KMS-11 (cell line): ENCODE measurements around the gene TRIO.

ENCODE experiments used
- H2AFZ ChIP-seq: fragments of 200-600 bp; sonication (generic); 2 replicates; pipeline ENCODE4 v1.6.1; 2016; ENCODE audit warnings: antibody characterized with exemption, mixed run types, low read depth
- H3K27ac ChIP-seq: fragments of 200-600 bp; sonication (generic); 2 replicates; pipeline ENCODE4 v1.6.1; 2016; ENCODE audit warnings: mild to moderate bottlenecking, mixed run types
- H3K27me3 ChIP-seq: fragments of 200-600 bp; sonication (generic); 2 replicates; pipeline ENCODE4 v1.6.1; 2017; ENCODE audit warnings: mild to moderate bottlenecking, low read depth, mixed run types, moderate library complexity; ENCODE audit not compliant: insufficient read depth
- H3K36me3 ChIP-seq: fragments of 200-600 bp; sonication (generic); 2 replicates; pipeline ENCODE4 v1.6.1; 2017; ENCODE audit warnings: mild to moderate bottlenecking, mixed run types; ENCODE audit not compliant: insufficient read depth
- H3K4me1 ChIP-seq: fragments of 200-600 bp; sonication (generic); 2 replicates; pipeline ENCODE4 v1.6.1; 2016; ENCODE audit warnings: mild to moderate bottlenecking, low read depth, mixed run types; ENCODE audit not compliant: poor library complexity, severe bottlenecking
- H3K4me2 ChIP-seq: fragments of 200-600 bp; sonication (generic); 2 replicates; pipeline ENCODE4 v1.7.0; 2016; ENCODE audit warnings: mild to moderate bottlenecking, mixed run types
- H3K4me3 ChIP-seq: fragments of 200-600 bp; sonication (generic); IDR thresholded peaks from 2 replicates; pipeline ENCODE4 v1.6.1; 2017; ENCODE audit warnings: low read depth, low read length, mixed read lengths; ENCODE audit not compliant: insufficient read depth
- H3K79me2 ChIP-seq: fragments of 200-600 bp; sonication (generic); 2 replicates; pipeline ENCODE4 v1.6.1; 2016; ENCODE audit warnings: low read depth, mixed run types; ENCODE audit not compliant: insufficient read depth
- H3K9ac ChIP-seq: fragments of 200-600 bp; sonication (generic); 2 replicates; pipeline ENCODE4 v1.6.1; 2016; ENCODE audit warnings: mild to moderate bottlenecking, mixed run types
- H4K20me1 ChIP-seq: fragments of 200-600 bp; sonication (generic); 2 replicates; pipeline ENCODE4 v1.6.1; 2016; ENCODE audit warnings: mild to moderate bottlenecking, mixed run types; ENCODE audit not compliant: insufficient read depth
- TF ChIP-seq, protein P1 (sequence below): fragments of 200-600 bp; sonication (generic); conservative IDR thresholded peaks from 2 replicates; pipeline ENCODE4 v1.6.1; 2017; ENCODE audit warnings: low read depth, mild to moderate bottlenecking, antibody characterized with exemption, low read length, moderate library complexity, mixed read lengths

TRIO gene

DNA sequence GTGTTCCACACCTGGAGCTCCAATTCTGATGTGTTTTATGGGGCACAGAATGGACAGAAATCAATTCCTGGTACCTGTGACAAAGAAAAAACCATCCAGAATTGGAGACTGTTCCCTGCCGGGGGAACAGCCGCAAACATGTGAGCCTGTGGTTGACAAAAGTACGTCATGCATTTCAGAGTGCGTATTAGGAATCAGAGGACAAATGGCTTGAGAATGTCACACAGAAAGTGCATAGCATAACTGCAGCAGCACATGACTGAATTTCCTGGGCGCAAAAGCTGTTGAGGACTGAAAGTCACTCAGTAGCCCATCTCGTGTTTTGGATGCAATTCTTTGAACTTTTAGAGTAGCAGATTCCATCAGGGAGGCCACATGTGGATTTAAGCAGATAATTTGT lies 85.1 kb downstream of the TRIO start:
- no peak overlapping the region for H3K9ac ChIP-seq
- H3K36me3 ChIP-seq, result no peaks in the 10 kb centered on the region
- TF ChIP-seq, protein P1, sequence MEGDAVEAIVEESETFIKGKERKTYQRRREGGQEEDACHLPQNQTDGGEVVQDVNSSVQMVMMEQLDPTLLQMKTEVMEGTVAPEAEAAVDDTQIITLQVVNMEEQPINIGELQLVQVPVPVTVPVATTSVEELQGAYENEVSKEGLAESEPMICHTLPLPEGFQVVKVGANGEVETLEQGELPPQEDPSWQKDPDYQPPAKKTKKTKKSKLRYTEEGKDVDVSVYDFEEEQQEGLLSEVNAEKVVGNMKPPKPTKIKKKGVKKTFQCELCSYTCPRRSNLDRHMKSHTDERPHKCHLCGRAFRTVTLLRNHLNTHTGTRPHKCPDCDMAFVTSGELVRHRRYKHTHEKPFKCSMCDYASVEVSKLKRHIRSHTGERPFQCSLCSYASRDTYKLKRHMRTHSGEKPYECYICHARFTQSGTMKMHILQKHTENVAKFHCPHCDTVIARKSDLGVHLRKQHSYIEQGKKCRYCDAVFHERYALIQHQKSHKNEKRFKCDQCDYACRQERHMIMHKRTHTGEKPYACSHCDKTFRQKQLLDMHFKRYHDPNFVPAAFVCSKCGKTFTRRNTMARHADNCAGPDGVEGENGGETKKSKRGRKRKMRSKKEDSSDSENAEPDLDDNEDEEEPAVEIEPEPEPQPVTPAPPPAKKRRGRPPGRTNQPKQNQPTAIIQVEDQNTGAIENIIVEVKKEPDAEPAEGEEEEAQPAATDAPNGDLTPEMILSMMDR, result no peak
- no peak overlapping the region for H2AFZ ChIP-seq
- H3K27me3 ChIP-seq, result no peaks in the 10 kb centered on the region
- H3K79me2 ChIP-seq, result peaks cover 88% of the 10 kb centered on the region
- no peaks in the 10 kb centered on the region for H4K20me1 ChIP-seq
- no peak overlapping the region for H3K4me3 ChIP-seq
- H3K4me2 ChIP-seq, result peak overlapping the region; percentile 38; the same call in 1 of the 2 replicates
- H3K4me1 ChIP-seq, result peaks cover 45% of the 10 kb centered on the region
- H3K27ac ChIP-seq, result no peak overlapping the region

GRCh38 chr5:14229181-14229580 lies 86.0 kb downstream of the TRIO start:
- Histone ChIP-seq H2AFZ (no peak overlapping the region), H3K4me1 (peaks cover 50% of the 10 kb centered on the region), H3K4me2 (peak overlapping the region; percentile 23; the same call in 1 of the 2 replicates), H3K36me3 (no peaks in the 10 kb centered on the region), H3K27ac (peak overlapping the region; percentile 19; the same call in 1 of the 2 replicates), H3K4me3 (no peak overlapping the region), H3K79me2 (peaks cover 91% of the 10 kb centered on the region), H3K27me3 (no peaks in the 10 kb centered on the region), H4K20me1 (no peaks in the 10 kb centered on the region), H3K9ac (no peak overlapping the region)
- TF ChIP-seq, protein P1, result no peak

DNA sequence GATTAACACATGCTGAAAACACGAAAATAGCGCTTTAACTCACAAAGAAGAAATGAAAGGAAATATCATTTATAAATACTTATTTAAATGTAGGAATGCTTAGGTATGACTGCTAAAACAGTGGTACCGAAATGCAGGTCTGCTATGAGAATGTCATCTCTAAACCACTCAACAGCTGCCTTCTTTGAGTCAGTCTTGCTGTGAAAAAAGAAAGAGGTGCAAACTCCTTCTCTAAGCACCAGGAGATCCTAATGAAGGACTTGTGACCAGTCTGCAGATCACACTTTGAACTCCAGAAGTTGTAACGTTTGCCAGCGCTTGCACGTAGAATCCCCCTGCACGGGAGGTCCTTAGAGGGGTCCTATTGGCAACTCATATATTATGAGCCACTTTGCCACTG lies 86.6 kb downstream of the TRIO start:
- TF ChIP-seq, protein P1, result no peak
- Histone ChIP-seq H3K36me3 (no peaks in the 10 kb centered on the region), H4K20me1 (no peaks in the 10 kb centered on the region), H3K4me1 (peaks cover 53% of the 10 kb centered on the region), H3K4me2 (peak overlapping the region; percentile 23; the same call in 1 of the 2 replicates), H3K79me2 (peaks cover 91% of the 10 kb centered on the region), H3K27ac (peak overlapping the region; percentile 19; the same call in 1 of the 2 replicates), H3K27me3 (no peaks in the 10 kb centered on the region), H3K9ac (no peak overlapping the region), H2AFZ (no peak overlapping the region), H3K4me3 (no peak overlapping the region)

GRCh38 chr5:14231156-14231555 lies 88.0 kb downstream of the TRIO start:
- Histone ChIP-seq H3K9ac (no peak overlapping the region), H3K4me2 (no peak overlapping the region), H3K4me3 (no peak overlapping the region), H3K4me1 (peaks cover 59% of the 10 kb centered on the region), H3K36me3 (no peaks in the 10 kb centered on the region), H3K27me3 (no peaks in the 10 kb centered on the region), H4K20me1 (no peaks in the 10 kb centered on the region), H2AFZ (no peak overlapping the region), H3K27ac (no peak overlapping the region), H3K79me2 (peaks cover 96% of the 10 kb centered on the region)
- TF ChIP-seq, protein P1, result no peak
